ENCODE data around the gene GALC.

GALC gene

DNA sequence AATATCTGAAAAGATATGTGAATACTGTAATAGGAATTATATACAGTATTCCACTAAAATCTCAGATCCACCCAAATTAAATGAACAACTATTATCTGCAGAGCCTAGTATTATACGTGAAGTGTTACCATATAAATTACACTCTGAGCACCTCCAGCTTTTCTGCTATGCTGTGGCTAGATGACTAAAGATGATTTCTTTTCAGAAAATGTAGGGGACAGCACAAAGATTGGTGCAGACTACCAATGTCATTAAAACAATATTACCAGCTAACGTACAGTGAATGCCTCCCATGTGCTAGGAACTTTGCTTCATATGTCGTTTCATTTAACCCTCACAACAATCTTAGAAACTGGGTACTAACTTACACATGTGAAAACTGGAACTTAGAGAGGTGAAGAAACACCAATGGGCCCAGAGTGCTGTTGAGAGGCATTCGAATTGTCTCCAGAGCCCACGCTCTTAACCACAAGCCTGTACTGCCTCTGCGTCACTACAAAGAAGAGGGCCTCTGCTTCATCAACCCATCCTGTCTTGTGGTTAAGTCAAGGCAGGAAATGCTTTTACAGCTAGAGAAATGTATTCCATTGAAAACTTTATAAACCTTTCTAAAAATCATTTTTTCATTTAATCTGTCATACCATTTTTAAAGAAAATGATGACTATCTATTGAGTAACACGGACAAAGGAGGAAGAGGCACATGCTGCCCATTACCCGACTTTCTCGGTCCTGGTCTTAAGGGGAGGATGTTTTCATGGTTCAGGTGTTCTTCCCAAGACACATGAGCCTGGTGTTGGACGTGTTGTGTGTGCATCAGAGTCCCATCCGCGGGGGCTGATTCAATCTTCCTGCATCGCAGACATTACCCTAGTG is 13.2 kb upstream of the GALC start:
- no peak for DNase-seq (ENCODE audit: low read depth)

DNA sequence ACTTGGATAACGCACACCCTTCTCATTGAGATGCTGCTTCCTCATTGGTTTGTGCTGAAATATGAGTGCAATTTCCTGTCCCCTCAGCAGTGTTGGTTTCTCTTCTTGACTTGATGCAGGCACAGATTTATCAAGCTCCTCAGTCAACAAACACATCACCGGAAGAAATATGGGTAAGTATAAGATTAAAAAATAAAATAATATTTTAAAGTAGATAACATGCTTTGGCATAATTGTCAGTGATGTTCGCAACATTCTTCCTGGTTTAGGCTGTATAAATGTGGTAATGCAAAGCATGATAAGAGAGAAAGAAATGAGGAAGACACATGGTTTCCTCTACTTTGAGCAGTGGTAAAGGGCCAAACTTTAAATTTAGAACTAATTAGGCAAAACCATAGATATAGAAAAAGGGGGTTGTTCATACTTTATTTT is 12.1 kb upstream of the GALC start, which contains the start of gene GPR65:
TSS of gene GPR65 (plus strand) at position 86 of the 432 bp plus-strand sequence. CDS start 5,713 bp downstream, outside the sequence.
- no peak for DNase-seq (ENCODE audit: low read depth)

DNA sequence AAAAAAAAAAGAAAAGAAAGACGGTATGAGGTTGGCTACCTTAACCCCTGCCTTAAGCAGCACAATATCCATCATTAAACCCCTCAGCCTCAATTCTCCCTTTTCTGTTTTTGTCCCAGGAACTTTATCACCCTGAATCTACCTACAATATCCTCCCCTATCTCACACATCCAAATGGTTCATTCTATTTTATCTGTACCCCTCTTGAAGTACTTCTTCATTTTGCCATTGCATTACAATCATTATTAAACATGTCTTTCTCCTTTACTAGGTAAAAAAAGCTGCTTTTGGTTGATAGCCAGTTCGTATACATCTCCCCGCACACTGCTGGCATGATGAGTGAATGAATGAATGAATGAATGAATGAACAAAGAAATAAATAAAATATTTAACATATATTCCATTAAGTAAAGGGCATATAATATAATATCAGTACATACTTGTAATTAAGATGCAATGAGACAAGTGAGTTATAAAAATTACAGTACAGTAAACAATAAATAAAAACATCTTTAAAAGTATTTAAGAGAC is 11.6 kb upstream of the GALC start:
- DNase-seq (ENCODE audit: low read depth): no peak

DNA sequence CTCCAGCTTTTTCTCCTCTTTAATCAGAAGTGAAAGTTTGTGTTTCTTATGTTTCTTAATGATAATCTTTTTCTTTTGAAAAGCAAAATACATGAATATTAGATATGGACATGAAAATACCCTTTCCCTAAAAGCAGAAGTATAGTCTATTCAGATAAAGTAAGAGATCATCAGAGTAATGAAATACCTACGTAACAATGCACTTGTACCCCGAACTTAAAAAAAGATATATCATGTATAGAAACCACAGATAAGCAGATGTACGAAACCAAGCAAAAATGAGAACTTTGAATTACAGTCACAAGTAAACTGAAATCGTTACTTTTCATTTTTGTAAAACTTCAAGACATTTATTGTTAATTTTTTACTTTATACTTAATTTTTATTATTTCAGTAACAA is 10.4 kb upstream of the GALC start:
- no peak for DNase-seq (ENCODE audit: low read depth)

DNA sequence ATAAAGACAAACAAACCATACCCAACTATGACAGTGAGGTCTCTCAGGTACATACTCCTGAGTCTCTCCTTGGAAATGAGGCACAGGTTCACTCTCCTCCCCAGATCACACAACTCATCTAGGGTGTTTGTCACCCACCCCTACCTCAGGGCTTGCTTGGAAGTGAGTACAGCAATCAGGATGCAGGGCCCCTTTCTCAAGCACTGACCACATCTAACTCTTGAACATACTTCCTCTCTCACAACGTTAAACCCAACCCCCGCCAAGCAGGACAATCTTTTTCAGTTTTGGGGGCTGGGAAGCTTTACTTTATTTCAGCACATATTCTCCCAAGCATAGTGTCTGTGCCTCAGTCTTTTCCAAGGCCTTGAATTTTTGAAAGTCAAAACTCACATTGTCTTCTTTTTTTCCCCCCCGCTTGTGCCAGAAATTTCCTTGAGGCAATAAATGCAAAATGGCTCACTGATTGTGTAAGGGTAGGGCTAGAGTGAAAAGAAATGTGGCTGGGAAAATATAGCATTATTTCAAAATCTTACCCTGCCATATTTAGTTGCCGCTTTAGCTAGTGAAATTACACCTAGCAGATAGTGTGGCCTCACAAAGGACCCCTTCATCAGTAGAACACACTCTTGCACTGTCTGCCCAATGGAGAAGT is 9.6 kb upstream of the GALC start:
- no peak for DNase-seq (ENCODE audit: low read depth)

DNA sequence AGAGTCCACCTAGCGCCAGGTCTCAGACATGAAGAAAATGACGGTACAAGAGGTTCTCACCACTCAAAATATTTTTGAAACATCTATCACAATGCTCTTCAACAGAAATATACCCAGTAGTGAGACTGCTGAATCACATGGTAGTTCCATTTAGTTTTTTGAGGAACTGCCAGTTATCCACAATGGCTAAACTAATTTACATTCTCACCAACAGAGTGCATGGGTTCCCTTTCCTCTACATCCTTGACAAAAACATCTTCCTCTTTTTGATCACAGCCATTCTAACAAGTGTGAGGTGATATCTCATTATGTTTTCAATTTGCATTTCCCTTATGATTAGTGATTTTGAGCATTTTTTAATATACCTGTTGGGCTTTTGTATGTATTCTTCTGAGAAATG is 6.3 kb upstream of the GALC start:
- no peak for DNase-seq (ENCODE audit: low read depth)

DNA sequence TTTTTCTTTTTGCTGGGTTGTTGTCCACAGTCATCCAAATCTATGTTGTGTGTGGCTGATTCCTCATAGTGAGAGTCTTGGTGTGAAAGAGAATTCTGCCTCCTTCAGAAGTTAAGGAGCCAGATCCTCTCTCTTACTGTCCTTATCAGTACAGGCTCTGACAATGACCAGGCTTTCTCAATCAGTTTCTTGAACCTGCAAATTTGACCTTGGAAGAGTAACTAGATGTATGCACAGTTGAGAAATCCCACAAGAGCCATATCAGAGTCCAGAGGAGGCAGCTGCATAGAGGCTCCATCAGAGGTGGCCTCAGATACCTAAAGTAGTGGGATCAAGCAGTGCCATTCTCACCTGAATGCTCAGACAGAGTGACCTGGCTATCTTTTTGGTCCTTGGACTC is 5.5 kb upstream of the GALC start:
- DNase-seq (ENCODE audit: low read depth): no peak

DNA sequence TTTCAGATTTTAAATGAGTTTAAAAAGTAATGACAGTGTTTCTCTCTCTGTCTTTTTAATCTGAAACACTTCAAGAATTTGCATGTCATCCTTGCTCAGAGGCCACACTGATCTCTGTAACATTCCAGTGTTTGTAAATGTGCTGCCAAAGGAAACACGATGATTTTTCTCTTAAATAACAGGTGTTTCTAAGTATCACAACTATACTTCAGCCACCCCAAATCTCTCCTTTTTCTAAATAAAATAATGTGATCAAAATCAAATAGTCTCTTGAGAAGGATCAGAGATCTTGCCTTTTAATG is 3.3 kb upstream of the GALC start:
- no peak for DNase-seq (ENCODE audit: low read depth)

DNA sequence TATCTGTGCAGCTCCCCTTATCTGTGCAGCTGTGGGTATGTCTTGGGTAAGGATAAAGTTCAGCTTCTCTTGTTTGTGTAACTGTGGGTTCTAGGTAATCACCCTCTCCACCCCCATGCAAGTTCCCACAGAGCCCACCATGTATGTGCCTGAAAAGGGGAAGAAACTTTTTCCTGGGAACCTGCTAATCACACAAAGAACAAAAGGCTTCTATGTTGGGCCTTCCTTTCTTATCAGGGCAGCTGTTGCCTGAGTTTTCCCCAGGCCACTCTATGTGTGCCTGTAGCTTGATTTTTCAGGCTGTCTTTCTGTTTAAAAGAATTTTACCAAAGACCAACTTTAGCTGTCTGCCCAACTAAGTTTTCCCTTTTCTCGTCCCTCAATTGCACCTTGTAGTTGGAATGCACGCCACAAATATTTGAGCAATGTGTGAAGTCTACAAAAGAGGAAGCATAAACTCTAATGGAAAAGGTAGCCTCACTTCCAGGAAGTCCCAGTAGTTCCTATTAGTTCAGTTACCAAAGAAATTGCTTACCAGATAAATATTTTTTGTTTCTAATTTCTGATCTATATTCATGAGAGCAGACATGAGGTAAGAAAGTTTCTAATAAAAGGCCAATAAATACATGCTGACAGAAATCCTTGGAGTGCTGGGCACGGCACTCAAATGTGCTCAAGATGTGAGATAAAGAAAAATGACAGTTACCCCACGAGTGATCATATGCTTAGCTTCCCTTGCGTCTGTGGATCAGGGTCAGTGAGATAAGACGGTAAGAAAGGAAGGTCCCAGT is 2.7 kb upstream of the GALC start:
- no peak for DNase-seq (ENCODE audit: low read depth)

DNA sequence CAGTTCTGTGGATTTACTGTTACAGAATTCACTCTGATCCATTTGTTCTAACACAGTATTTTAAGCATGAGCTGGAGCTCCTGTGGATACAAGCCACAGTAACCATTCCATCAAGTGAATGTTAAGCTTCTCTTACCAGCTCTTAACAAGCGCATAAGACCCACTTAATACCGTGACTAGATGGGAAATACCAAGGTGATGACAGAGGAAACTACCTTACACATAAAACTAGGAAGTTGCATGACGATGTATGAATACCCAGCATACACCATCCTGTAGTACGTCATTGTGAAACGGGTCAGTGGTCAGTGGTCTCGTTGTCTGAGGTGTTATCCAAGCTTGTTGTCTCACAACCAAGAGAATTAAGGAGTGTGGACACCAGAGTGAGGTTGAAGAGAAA is 2.0 kb upstream of the GALC start:
- DNase-seq (ENCODE audit: low read depth): no peak

DNA sequence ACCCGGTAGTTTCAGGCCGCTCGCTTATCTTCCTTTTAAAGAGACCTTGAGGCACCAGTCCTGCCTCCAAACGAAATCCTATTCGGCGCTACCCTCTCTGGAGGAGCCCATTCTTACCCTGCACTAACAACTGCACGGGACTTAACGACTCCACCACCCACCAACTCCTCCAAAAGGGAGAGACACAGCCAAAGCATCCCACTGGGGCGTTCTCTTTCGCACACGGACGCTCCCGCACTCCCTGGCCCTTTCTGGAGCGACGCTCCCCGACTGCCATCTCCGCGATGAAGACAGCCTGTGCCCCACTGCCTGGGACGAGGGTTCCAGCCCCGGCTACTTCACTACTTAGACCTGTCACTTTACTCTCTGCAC is 650 bp downstream of the GALC start:
- no peak for DNase-seq (ENCODE audit: low read depth)

DNA sequence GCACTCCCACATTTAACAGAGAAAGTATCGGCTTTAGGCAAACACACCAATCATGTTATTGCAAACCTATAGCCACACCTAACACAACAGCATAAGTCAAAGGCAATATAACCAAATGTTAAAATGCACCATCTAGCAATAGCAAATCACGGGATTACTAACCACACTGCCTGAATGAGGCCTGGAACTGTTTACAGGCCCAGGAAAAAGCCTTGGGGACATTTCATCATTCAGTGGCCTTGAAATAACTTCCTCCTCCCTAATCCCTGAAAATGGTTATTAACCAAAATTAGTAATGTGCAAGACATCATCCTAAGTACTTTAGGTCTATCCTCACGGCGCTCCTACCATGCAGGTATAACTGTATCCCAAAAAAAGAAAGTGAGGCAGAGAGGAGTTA is 2.3 kb downstream of the GALC start:
- DNase-seq (ENCODE audit: low read depth): no peak

DNA sequence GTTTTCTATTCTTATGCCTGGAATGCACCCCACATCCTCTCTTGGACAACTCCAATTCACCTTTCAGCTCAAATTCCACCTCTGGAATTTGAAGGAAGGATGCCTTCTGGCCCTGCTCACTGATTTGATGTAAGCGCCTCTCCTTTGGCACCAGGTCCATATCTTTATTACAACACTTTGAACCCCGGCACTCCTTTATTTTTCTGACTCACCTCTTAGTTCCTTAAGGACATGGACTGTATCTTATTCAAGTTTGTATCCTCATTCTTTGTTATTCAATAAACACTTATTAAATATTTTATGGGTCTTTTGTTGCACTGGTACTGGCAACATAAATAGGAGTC is 3.1 kb downstream of the GALC start:
- DNase-seq (ENCODE audit: low read depth): no peak

DNA sequence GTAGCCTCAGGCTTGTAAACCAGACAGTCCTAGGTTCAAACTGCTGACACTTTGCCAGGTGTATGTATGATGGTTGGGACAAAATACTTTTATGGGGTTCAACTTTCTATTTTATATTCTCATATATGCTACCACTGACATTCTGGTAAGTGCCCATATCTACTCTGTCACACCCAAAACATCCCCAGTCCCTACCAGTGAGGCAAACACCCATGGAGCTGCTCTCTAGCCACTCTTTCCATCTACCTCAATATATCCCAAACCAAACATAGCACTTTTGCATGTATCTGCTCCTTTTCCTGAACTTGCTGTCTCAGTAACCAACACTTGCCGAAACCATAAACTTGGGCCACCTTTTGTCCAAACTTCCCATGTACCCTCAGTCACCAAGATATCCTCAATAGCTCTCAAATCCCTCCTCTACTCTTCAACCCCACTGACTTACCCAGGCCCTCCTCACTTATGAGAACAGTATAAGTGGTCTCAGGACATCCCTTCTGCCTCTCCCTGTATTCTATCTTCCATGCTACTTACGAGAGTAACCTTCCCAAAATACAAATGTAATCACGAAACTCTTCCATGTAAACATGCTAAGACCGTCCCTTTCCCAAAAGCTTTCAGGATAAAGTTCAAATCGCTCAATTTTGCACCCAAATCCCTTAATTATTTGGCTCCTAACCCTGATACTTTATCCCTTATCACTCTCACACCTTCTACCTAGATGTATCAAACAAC is 3.6 kb downstream of the GALC start:
- DNase-seq (ENCODE audit: low read depth): no peak

DNA sequence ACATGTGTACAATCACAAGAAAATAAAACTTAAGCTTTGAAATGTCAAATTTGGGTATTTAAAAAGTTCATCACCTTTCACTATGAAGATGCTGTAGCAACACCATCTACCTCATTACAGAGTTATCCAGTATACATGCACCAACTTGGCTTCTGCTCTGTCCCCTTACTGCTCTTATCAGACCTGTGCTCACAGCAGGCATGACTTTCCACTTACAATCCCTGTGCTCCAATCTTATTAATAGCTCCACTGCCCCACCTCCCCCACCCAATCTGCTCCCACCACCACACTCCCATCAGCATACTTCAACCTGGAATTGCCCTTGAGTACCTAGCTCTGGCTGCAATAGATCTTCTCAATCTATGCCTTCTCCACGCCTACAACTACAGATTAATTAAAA is 13.3 kb downstream of the GALC start:
- DNase-seq (ENCODE audit: low read depth): no peak

DNA sequence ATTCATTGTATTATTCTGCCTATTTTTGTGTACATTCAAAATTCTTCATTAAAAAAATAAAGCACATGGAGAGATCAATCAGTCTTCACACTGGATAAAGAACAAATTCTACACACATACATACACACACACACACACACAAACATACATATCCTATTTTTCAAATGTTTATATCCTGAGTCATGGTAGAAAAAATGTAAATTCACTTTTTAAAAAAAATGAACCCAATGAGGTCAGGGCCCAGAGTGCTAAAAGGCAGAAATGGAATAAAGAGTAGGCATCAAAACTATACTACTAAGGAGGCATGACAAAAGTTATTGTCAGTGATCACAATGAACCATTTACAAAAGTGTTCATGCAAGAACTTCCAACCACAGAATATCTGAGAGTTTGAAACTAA is 17.3 kb downstream of the GALC start:
- no peak for DNase-seq (ENCODE audit: low read depth)

DNA sequence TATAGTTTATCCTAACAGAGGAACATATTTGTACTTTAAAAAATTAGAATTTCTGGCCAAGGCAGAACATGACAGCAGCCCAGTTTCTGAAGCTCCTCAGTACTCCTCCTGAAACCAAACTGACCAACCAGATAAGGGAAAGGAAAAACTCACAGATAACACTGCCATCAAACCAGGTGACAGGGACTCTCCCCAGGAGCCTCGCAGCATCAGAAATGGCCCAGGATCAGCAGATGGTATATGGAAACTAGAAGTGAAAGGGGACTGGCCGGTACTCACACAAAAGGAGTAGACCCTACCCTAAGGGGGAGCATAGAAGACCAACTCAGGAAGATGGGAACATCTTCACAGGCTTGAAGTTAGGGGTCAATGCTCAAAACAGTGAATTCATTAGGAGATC is 22.0 kb downstream of the GALC start:
- DNase-seq (ENCODE audit: low read depth): no peak

DNA sequence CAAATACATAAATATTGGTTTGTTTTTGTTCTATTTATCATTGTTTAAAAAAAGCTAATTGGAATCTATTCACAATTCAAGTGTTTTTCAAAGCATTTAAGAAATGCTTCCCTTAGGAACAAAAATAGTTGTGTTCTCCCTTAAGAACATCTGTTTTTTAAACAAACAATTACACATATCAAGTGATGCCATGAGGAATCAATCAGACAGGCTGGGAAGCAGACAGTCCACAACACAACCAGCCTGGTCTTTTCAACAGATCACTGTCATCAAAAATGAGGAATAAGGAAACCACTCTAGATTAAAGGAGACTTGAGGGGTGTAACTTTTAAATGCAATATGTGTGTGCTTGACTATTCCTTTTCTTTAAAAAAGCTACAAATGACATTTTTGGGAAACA is 25.5 kb downstream of the GALC start:
- no peak for DNase-seq (ENCODE audit: low read depth)

DNA sequence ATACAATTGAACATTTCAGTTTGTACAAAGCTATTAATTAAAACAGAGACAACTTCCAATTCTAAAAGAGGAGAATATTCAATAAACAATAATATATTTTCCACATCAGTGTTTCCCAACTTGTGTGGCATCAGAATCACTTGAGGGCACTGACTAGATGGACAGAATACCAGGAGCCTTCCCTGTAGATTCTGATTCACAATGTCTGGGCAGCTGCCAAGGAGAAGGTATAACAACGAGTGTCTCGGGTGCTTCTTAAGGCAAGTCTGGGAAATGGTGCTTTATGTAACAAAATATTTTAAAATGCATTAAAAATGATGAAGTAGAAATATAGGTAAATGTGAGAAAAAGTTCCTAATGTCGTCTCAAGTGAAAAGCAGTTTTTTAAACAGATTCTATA is 26.2 kb downstream of the GALC start:
- no peak for DNase-seq (ENCODE audit: low read depth)

DNA sequence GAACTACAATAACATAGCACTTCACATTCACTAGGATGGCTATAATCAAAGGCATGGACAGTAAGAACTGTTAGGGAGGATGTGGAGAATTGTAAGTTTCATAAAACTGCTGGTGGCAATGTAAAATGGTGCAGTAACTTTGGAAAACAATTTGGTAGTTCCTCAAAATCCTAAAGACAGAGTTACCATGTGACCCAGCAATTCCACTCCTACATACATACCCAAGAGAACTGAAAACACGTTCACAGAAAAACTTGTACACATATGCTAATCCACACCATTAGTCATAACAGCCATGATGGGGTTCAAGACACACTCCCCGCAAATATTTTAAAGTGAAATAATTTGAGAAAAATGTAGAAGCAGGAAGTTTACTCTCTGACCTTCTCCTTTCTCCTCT is 31.7 kb downstream of the GALC start:
- no peak for DNase-seq (ENCODE audit: low read depth)

DNA sequence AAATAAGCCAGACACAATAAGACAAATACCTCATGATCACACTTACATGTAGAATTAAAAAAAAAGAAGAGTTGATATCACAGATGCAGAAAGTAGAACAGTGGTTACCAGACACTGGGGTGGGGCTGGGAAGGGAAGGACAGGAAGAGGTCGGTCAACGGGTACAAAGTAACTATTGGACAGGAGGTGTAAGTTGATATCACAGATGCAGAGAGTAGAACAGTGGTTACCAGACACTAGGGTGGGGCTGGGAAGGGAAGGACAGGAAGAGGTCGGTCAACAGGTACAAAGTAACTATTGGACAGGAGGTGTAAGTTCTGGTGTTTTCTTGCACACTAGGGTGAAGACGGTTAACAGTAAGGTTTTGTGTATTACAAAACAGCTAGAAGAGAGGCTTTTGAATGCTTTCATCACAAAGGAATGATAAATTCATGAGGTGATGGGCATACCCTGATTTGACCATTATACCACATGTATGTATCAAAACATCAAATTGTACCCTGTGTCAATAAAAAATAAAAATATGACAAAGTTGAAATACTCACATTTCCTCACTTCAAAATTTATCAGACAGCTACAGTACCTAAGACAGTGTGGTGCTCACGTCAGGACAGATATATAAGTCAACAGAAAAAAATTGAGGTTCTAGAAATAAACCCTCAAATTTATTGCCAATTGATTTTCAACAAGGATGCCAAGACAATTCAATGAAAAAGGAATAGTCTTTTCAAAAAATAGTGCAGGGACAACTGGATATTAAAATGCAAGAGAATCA is 32.8 kb downstream of the GALC start:
- DNase-seq (ENCODE audit: low read depth): no peak

DNA sequence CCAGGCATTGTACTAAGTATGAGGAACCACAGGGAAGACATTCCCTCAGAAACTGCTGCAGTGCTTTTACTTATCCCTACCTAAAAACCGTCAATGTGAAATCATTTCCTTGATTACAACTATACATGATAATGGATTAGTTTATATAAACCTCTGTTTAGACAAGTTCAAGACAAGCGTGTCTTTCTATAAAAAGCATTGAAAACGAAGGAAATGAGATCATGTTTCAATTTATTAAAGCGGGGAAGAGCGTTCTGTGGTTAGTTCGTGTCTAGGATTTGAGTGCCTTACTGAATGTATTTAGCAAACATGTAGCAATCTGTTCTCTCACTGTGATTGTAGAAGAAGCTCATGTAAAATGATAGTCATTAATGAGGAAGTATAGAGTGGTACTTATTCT is 37.5 kb downstream of the GALC start:
- DNase-seq (ENCODE audit: low read depth): no peak
